HTERT RPE-1 (cell line): Measurements from ENCODE around the gene UCKL1.
"Not testable (repeated sequence)": the region's sequence is repeated elsewhere in the genome, so short reads cannot be mapped to it uniquely, and the experiment has no call there.

Experiments
- in situ Hi-C: fragments of 300-500 bp; cut with MboI; formaldehyde crosslinking; loops from 4 replicates; pipeline ENCODE4 v1.14.3; 2020; ENCODE audit warnings: low sequenced_read_pairs

The UCKL1 gene

DNA sequence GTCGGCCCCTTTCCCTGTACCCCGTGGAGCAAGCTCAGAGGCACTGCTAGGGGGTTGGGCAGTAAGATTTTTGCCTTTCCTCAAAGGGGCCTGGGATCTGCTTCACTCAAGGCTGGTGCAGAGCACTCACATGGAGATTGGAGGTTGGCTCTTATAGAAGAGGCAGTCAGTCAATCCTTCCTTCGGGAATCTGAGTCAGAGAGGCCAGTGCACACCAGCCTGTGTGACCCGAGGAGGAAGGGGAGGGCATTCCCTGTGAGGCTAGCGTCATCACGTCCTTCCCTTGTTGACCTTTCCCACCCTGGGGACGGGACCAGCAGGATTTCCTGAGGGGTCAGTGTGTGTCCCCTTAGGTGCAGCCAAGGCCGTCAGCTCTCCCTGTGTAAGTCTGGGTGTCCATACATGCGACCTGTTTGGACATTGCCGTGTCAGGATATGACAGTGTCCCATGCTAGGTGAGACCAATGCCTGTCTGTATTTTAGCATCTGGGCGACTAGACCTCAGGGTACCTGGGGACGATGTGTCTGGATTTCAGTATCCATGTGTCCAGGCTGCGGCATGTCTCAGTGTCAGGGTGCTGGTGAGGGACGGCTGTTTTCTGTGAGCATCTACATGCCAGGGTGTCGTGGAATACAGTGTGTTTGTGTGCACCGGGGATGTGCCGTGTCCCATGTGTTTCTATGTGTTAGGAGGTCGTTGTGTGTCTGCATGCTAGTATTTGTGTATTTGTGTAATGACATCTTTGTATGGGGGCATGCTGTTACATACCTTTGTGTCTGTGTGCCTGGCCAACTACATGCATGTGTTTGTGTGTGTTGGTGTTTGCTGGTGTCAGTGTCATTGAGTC is 16.3 kb upstream of the UCKL1 start:
- in situ Hi-C loops, result no loop called here

- in situ Hi-C loops, result not testable (repeated sequence)
Measured at GRCh38 chr20:63971960-63972311, 15.7 kb upstream of the UCKL1 start.

- in situ Hi-C loops, result no loop called here
Measured at GRCh38 chr20:63970714-63971431, 14.7 kb upstream of the UCKL1 start.

DNA sequence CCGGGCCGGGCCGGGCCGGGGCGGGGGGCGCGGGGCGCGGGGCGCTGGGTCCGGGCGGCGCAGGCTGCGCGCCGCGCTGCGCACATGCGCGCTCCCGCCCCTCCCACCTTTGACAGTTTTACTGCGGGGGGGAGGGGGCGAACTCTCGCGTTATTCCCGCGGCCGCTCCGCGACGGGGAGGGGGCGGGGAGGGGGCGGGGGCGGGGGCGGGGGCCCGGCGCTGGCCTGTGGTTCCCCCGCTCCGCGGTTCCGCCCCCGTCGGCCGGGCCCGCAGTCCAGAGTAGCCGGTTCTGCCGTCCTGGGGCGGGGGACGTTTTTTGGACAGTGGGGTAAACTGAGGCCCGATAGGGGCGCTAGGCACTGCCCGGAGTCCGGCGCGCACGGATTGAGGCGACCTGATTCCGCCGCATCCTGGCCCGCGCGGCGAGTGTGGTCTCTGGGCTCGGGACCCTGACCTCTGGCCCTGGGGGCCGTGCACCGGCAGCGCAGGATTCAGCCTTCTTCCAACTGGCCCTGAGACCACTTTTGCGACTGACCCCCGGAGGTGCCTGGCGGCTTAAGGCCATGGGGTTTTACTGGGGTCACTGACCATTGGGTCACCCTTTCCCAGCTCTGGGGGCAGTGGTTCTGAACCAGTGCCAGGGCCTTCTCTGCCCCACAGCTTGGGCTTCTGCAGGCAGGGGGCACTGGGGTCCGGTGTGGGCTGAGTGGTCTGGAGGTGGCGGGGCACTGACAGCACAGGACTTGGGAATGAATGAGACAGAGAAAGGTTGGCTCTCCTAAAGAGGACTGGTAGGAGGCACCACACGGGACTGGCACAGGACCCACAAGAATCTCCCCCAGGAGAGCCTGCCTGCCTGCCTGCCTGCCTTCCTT is 13.9 kb upstream of the UCKL1 start, which contains the start of gene ZNF512B:
TSS of gene ZNF512B (minus strand) at position 93 of the 876 bp plus-strand sequence. CDS start 1,980 bp downstream, outside the sequence.
- in situ Hi-C loops, result no loop called here

DNA sequence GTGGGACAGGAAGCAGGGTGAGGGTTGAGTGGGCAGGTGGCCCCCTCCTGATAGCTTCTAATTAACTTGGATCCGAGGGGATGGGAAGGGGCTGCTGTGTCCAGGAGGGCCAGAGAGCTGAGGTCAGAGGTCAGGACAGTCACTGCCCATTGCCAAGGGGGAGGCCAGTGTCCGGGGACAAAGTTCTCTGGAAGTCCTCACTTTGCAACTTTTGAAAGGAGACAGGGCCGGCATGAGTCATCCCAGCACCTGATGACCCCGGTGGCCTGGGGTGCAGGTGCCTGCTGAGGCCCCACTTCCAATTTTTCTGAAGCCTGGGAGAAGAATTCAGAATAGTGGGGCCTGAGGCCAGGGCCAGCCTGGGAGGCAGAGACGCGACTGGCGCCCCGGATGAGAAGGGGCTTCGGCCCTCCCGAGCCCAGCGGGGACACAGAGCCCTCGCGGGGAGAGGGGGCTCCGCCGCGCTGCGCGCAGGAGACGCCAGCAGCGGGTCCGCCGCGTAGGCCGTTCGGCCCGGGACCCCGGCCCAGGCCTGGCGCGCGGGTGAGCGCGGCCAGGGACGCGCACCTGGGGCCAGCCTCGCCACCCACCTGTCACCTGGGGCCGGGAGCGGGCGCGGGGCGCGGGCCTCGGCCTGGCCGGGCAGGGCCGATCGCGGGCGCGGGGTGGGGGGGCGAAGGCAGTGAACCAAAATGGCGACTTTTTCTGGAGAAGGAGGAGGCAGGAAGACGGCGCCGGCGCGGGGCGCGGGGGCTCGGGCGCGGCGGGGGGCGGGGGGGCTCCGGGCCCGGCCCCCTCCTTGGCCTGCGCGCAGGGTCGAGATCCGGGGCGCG is 12.9 kb upstream of the UCKL1 start:
- in situ Hi-C loops, result no loop called here

GRCh38 chr20:63968136-63968927 is 12.1 kb upstream of the UCKL1 start:
- in situ Hi-C loops, result no loop called here

DNA sequence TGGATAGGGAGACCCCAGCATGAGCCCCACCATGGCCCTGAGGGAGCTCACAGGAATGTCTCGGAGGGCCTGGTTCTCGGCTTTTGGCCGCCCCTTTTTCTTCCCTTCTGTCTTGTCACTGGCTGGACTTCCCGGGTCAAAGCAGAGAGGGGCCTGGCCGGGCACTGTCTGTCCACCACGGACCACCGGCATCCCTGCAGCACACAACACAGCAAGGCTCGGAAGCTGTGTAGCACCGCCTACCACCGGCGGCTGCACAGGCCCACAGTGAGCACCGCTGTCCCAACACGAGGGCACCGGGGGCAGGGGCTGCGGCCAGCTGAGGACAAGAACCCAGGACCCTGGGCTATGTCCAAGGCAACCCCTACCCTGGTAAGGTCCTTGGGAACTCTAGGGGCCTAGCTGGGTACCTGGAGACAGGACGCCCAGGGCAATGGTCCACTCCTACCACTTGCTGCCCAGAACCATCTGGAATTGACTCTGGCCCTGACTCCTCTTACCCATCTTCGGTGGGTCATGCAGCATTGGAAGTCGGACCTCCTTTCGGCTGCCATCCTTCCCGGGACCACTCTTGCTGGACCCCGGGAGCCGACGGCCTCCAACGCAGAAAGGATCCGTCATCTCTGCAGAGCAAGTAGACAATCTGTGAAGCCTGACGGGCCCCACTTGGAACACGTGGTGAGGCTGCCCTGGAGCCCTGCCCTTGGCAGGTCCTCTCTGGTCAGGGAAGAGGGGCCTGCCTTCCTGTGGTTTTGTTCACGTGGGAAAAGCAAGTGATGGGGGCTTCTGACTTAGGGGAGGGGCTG is 11.3 kb upstream of the UCKL1 start:
- in situ Hi-C loops, result no loop called here

- in situ Hi-C loops, result no loop called here
Measured at GRCh38 chr20:63966944-63967322, 10.7 kb upstream of the UCKL1 start.

- in situ Hi-C loops, result no loop called here
Measured at GRCh38 chr20:63966172-63966943, 10.1 kb upstream of the UCKL1 start.

DNA sequence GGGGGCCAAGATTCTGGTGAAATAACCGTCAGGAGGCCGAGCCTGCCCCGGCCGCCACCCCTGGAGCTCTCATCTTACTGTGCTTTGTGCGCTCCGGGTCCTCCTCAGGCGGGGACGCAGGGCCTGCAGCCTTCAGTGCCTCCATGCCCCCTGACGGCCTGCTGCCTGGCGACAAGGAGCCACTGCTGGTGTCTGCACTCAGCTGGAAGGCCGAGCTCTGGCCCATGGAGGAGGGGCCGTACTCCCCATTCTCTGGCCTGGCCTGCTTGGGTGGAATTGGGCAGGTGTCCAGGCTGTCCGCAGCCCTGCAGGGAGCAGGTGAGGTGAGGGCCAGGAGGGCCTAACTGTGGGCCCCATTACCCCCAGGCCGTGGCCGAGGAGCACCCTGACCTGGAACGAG is 8.2 kb upstream of the UCKL1 start:
- in situ Hi-C loops, result no loop called here

DNA sequence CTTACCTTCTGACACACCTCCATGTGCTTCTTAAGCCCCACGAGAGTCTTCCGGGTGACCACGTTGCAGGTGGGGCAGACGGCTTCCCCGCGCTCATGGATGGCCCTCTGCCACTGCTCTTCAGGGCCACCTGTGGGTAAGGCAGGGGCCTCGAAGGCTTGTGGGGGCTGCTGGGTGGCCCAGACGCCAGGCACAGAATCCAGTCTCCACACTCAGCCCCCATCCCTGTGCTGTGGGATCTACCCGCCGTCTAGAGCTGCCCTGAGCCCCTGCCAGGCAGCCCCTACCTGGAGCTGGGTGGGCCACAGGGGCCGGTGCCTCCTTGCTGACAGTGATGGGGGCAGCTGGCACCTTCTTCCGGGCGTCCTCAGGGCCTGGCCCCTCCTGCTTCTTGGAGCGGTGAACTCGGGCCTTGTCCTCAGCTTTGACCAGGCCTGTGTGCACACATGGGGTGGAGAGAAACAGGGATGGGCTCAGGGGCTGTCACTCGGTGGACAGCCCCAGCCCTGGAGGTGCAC is 7.6 kb upstream of the UCKL1 start:
- in situ Hi-C loops, result no loop called here

- in situ Hi-C loops, result no loop called here
Measured at GRCh38 chr20:63963348-63963741, 7.1 kb upstream of the UCKL1 start.

GRCh38 chr20:63962426-63963347 is 6.5 kb upstream of the UCKL1 start:
- in situ Hi-C loops, result no loop called here

DNA sequence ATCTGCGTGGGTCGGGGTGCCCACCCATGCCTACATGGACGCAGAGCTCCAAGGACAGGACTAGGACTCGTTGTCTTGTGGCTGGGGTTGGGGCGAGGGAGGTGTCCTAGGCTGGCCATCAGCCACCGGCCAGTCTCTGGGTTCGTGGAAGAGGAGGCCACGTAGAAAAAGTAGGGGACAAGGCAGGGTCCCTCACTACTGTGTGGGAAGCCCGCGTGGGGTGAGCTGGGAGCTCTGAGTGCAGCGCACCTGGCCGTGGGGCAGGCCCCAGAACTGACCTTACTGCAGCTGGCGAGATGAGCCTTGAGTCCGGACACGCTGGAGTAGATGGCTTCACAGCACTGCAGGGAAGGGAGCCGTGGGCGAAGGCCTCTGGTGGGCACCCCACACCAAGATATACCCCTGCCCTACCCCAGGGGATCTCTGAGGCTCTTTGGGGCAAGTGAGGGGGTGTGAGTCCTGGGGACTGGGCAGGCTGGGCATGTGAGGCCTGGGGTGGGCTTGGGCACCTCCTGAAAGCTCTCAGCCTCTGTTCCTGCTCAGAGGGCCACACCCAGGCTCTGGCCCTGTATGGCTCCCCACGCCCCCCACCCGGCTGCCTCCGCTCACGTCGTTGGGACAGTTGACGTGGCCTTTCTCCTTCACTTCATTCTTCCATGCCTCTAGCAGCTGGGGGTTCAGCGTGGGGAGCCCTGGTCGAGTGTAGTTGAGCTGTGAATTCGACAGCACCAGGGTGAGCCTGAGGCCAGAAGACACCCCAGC is 5.6 kb upstream of the UCKL1 start:
- in situ Hi-C loops, result no loop called here

GRCh38 chr20:63960654-63961621 is 4.7 kb upstream of the UCKL1 start:
- in situ Hi-C loops, result not testable (repeated sequence)
